Liver (tissue), 3 donors: ENCODE data around the gene BAAT.

Experiments used
- CTCF ChIP-seq: fragments of 150-350 bp; IDR thresholded peaks from 2 replicates; pipeline ENCODE4 v1.5.1; 2017; ENCODE audit warnings: improper control_type of control experiment, low read depth, low read length; ENCODE audit not compliant: missing input control
- EGR1 ChIP-seq, 2 donors: IDR thresholded peaks; 2 replicates each; pipeline ENCODE4 v1.6.1; 2016 to 2018; ENCODE audit warnings: antibody characterized with exemption in 2 of 2, low read depth in 2 of 2
- FOXA1 ChIP-seq: IDR thresholded peaks from 2 replicates; pipeline ENCODE4 v1.6.1; 2016; ENCODE audit warnings: antibody characterized with exemption
- REST ChIP-seq: IDR thresholded peaks from 2 replicates; pipeline ENCODE4 v1.6.1; 2016; ENCODE audit warnings: antibody characterized with exemption, mild to moderate bottlenecking
- SP1 ChIP-seq: IDR thresholded peaks from 2 replicates; pipeline ENCODE4 v1.6.1; 2018; ENCODE audit warnings: antibody characterized with exemption, mild to moderate bottlenecking
- donor health status: healthy.
- donor health status: healthy.

GRCh38 chr9:101400120-101400519 is 15.3 kb upstream of the BAAT start:
- TF ChIP-seq CTCF (no peak), EGR1 (IDR thresholded peaks at IDR 0.05; ENCODE audit: low read depth in 2 of 2) (no peak), REST (no peak), SP1 (no peak), FOXA1 (no peak)
